GM18870 (cell line): ENCODE data around the gene DIAPH3.

Experiments
- ATAC-seq: cut with Tn5 transposase; IDR thresholded peaks from one replicate; pipeline ENCODE4 v1.9.1; 2021; ENCODE audit warnings: moderate library complexity; ENCODE audit not compliant: unreplicated experiment

Gene DIAPH3

DNA sequence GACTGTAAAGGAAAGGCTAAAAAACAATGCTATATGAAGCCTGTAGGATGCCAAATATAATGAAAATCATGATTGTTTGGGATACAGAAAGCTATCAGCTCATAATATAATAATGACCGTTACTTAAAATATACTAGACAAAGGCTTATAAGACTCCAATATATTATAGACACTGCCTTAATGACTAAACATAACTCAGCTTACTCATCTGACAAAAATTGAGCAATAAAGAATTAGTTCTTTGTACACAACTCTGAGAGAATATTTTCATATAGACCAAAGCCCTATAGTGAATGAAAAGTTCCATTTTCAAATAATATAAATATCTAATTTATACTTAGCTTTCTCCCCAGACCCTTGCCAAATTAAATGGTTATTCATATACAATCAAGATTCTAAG lies 283.3 kb downstream of the DIAPH3 start:
- ATAC-seq = no peak

DNA sequence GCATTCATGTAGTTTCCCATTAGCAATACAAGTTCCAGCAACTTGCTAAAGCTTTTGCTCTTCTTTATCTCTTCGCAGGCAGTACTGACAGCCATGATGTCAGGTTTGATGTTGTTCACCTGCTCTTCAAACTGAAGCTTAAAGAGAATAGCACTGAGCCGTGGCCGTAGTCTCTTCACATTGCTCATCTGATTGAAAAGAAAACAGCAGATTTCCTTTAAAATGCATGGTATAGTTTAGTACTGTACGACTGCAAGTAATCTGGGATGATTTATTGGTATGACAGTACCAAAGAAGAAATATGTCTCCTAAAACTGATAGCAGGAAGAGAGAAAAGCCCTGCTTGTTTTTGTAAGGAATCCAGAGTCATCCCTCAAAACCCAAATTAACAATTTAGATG lies 284.4 kb downstream of the DIAPH3 start:
- no peak for ATAC-seq

DNA sequence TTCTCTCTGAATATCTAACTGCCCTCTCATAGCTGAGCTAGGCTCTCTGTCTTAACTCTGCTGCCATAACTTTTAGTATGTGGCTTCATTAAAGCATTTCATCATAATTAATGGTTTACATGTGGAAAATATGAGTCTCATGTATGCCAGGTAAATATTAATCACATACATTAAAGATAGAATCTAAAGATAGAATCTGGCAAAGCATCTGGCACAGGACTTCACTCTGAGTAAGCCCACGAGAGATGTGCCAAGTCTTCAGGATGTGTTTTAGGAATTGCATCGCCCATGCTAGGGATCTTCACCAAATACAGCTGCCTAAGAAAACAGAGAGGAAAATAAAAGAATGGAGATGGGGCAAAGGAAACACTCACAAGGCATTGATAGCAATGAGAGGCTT lies 285.8 kb downstream of the DIAPH3 start:
- ATAC-seq = no peak

GRCh38 chr13:59874973-59875372 lies 288.8 kb downstream of the DIAPH3 start:
- ATAC-seq = no peak

- ATAC-seq = no peak
Measured at GRCh38 chr13:59873856-59874255, 289.9 kb downstream of the DIAPH3 start.

DNA sequence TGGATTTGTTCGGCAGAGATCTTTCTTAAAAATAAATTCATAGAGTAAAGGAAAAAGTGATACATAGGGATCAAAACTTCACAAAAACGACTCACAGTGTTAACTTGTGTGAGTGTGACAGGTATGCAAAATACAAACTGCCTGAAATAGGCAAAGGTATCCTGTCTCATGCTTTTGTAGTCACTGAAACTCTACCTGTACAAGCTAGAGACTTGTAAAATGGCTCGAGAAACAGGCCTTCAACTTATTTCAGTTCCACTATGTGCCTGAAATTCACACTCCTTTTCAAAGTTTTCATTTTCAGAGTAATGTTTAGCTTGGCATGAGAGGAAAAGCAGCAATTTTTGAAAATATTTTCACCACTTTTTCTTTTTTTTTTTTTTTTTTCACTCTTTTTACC lies 290.4 kb downstream of the DIAPH3 start:
- ATAC-seq = no peak

DNA sequence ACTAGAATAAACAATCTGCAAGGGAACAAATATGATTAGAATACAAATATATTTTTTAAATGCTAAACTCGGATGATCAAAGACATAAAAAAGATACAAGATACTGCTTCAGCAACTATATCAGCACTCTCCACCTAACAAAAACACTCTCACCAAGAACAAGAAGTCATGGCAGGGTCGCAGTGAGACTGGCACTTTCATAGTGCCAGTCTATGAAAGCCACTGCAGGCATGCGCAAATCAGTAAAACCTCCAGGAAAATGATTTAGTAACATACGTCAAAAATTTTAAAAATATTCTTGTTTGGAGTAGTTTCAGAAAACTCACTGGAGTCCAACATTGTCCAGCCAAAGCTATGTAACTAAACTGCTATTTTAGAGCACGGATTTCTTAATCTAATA lies 295.9 kb downstream of the DIAPH3 start:
- ATAC-seq = no peak

DNA sequence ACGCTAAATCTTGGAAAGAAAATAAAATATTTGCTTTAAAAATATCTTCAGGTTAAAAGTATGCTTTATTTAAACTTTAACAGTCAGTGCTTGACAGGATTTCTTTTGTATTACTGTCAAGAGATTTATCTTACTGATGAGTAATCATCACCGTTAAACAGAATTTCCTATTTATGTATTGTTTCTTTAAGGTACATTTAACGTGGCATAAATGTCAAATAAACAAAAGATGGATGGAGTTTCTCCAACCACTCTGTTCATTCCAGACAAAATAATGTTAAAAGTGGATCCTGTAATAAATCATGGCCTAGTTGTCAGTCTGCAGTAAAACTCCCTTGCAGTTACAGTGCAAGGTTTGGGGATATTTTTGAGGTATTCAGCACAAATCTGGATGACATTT lies 298.3 kb downstream of the DIAPH3 start:
- no peak for ATAC-seq

DNA sequence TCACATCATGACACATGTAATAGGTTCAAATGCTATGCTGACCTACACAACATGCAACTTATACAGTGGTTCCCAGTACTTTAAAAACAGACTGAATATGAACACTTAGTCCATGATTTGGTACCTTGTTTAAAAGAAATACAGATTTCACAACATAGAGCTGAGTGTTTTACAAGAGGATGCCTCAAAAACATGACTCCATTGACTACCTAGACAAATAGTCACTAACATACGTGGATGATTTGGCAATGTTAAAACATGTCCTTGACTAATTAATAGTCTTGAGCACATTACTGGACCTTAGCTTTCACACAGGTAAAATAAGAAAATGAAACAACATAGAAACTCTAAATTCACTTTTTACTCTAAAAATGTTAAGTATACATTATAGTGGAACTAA lies 300.1 kb downstream of the DIAPH3 start:
- ATAC-seq = no peak

DNA sequence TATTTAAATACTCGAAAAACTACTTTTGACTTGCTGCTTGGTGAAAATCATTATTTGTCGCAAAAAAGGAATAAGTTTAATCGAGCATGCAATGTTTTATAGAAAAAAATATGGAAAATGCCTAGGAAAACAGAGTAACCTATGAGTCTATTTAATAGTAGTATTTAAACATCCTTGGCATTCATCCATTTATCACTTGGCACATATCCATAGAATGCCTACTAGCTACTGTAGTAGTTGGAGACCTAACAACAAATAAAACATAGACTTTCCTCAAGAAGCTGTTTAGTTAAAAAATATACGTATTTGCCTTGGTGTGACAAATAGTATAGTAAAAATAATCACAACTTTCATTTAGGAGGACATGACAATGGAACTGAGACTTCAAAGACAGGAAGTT lies 302.1 kb downstream of the DIAPH3 start:
- ATAC-seq = no peak

DNA sequence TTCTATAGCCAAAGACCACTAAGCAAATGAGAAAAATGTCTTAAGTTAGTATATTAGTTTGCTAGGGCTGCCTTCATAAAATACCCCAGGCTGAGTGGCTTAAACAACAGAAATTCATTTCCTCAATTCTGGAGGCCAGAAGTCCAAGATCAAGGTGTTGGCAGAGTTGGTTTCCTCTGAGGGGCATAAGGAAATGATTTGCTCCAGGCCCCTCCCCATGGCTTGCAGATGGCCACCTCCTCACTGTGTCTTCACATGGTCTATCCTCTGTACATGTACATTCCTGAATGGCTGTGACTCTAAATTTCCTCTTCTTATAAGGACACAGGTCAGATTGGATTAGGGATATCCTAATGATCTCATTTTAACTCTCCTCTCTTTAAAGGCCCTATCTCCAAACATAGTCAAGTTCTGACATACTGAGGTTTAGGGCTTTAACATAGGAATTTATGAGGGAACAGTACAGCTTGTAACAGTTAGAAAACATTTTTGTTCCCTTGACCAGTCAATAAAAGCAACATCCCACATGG lies 307.4 kb downstream of the DIAPH3 start:
- no peak for ATAC-seq

DNA sequence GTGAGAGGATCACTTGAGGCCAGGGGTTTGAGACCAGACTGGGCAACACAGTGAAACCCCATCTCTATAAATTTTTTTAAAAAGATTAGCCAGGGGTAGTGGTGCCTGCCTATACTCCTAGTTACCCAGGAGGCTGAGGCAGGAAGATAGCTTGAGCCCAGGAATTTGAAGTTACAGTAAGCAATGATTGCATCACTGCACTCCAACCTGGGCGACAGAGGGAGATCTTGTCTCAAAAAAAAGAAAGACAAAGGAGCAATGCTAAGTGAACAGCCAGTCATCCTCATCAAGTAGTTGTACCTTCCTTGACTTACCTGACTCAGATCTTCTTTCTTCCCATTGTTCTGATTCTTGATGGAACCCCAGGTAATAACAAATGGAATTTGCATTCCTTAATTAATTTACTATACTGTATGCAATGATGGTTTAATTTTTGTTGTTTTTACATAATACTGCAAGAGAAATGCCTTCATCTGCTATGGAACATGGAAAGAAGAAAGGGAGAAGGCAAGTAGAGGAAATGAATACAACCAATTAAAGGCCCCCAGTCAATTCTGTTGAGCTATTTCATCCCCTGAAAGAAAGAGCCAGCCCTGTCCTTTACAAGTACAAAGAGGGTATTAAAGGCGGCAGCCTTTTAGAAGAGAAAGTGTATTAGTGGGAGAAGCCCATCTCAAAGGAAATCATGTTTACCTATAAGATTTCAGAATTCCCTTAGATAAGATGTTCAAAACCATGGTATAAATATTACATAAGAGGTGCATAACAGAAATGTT lies 316.7 kb downstream of the DIAPH3 start:
- no peak for ATAC-seq

DNA sequence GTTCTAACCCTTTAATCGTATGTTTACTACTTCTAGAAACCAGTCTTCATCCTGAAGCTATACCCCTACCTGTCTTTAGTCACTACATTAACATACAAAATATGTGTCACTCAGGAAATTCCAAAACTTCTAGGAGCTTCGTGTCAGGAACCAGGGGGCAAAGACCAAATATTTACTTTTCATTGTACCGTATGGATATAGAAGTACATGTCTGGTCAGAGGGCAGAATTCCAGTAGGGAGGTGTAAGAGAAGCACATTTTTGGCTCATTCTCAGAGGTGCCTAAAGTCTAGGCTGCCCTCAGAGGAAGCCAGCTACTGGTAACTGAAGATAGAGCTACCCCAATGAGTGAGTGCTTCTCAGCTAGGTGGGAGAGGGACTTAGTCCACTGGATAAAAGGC lies 320.7 kb downstream of the DIAPH3 start:
- ATAC-seq = no peak

GRCh38 chr13:59842507-59842906 lies 321.2 kb downstream of the DIAPH3 start:
- no peak for ATAC-seq

- ATAC-seq = no peak
Measured at GRCh38 chr13:59839186-59839585, 324.5 kb downstream of the DIAPH3 start.

- ATAC-seq = no peak
Measured at GRCh38 chr13:59837101-59837500, 326.6 kb downstream of the DIAPH3 start.

- ATAC-seq = no peak
Measured at GRCh38 chr13:59835569-59835968, 328.2 kb downstream of the DIAPH3 start.

GRCh38 chr13:59834801-59835200 lies 328.9 kb downstream of the DIAPH3 start:
- ATAC-seq = no peak

- ATAC-seq = no peak
Measured at GRCh38 chr13:59829690-59830089, 334.0 kb downstream of the DIAPH3 start.

- no peak for ATAC-seq
Measured at GRCh38 chr13:59823486-59823885, 340.2 kb downstream of the DIAPH3 start.

- ATAC-seq = no peak
Measured at GRCh38 chr13:59809564-59809963, 354.2 kb downstream of the DIAPH3 start.

DNA sequence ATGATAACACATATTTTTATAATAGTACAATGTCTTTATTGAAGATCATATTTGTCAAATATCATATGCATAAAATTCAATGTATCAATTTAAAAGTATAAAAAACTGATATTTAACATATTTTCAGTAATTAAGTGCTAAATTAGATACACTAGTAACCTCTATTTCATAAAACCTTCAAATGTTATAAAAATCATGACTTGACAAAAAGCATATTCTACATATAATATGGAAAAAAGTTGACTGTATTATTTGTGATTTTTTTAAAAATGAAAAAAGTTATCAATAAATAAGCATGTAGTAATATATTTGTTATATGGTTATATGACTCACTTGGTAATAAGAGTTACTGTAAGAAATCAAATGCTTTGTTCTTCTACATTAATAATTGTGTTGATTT lies 356.9 kb downstream of the DIAPH3 start:
- no peak for ATAC-seq
